NK-92 (cell line): ENCODE data around the gene MSX1.

Source experiments
- DNase-seq: peaks from one replicate; lab custom pipeline; 2025; ENCODE audit not compliant: unreplicated experiment; lab: John Stamatoyannopoulos, UW

The MSX1 gene

GRCh38 chr4:4899202-4899925, 39.9 kb downstream of the MSX1 start:
- no peak for DNase-seq

- DNase-seq: no peak
These were observed 42.4 kb downstream of the MSX1 start for GRCh38 chr4:4901877-4902276.

GRCh38 chr4:4912155-4912554, 52.7 kb downstream of the MSX1 start:
- no peak for DNase-seq

GRCh38 chr4:4913147-4913561, 53.7 kb downstream of the MSX1 start:
- no peak for DNase-seq
